Measurements from ENCODE around the gene SLC25A14. TPM values are rescaled to one million over a fixed set of nuclear protein-coding genes. Genes with fewer than 3 reads are reported as not detected.

The SLC25A14 gene
- total and polyA plus RNA-seq, 2 of the 8 experiments (the other 6 are each of a cell fraction or from before 2014, with no cell fraction given), result 9.3 to 14.2 TPM

GRCh38 chrX:130301405-130301804 is 38.3 kb upstream of the SLC25A14 start:
- 90% methylated on average over 1 of the region's 1 CpG; no CpG with 5 or more reads in 1 of the 2 experiments for WGBS, 2 experiments (ENCODE audit: extremely low coverage in 1 of 2, insufficient coverage in 1 of 2, insufficient read length in 1 of 2, insufficient replicate concordance in 2 of 2, low coverage in 1 of 2, low lambda C conversion rate in 2 of 2, missing lambda C conversion rate in 1 of 2)
- no peak overlapping the region for H2BK15ac ChIP-seq (ENCODE audit: low read length)
- no peak overlapping the region for H2AFZ ChIP-seq (ENCODE audit: low read length)
- H3K36me3 ChIP-seq (ENCODE audit: control insufficient read depth in 2 of 4, insufficient read depth in 4 of 4, low read length in 3 of 4), result no peaks in the 10 kb centered on the region
- no peaks in the 10 kb centered on the region for H4K20me1 ChIP-seq (replicated peaks in 1 of 2; ENCODE audit: control insufficient read depth in 1 of 2, insufficient read depth in 2 of 2, low read length in 2 of 2)
- no peak overlapping the region for H4K5ac ChIP-seq (ENCODE audit: insufficient read length, low read depth, low read length)
- no peaks in the 10 kb centered on the region for H3K9me3 ChIP-seq (ENCODE audit: insufficient read depth in 2 of 2, low read depth in 1 of 2, low read length in 1 of 2)
- no peak overlapping the region for H3K9ac ChIP-seq (replicated peaks in 1 of 4; ENCODE audit: extremely low read depth in 1 of 4, low read depth in 3 of 4, low read length in 3 of 4)
- no peak overlapping the region for H3K56ac ChIP-seq (replicated peaks; ENCODE audit: insufficient read length, low read depth, low read length)
- H3K23me2 ChIP-seq (ENCODE audit: low read depth, low read length), result no peaks in the 10 kb centered on the region
- H3K4me3 ChIP-seq (ENCODE audit: extremely low read depth in 1 of 4, insufficient read depth in 2 of 4, low read depth in 3 of 4, low read length in 4 of 4), result no peak overlapping the region
- POLR2A ChIA-PET (ENCODE audit: partially characterized antibody), result no interaction called here
- no peak for DNase-seq (ENCODE audit: low read depth in 1 of 2, low spot score in 2 of 2)
- no peaks in the 10 kb centered on the region for H3K79me2 ChIP-seq (ENCODE audit: control insufficient read depth in 1 of 2, insufficient read depth in 2 of 2, low read length in 2 of 2)
- no peak overlapping the region for H2BK20ac ChIP-seq (ENCODE audit: low read length)
- no peak overlapping the region for H3K18ac ChIP-seq (ENCODE audit: extremely low read depth, low read length)
- no peak overlapping the region for H3K4ac ChIP-seq (replicated peaks; ENCODE audit: insufficient read length, low read depth, low read length)
- no peak overlapping the region for H3K27ac ChIP-seq (ENCODE audit: low read depth, low read length)
- no peaks in the 10 kb centered on the region; a peak in 1 of 7 replicates for H3K4me1 ChIP-seq (replicated peaks in 1 of 4; ENCODE audit: control insufficient read depth in 3 of 4, insufficient read depth in 4 of 4, low read length in 3 of 4)
- no peak overlapping the region for H2BK12ac ChIP-seq (ENCODE audit: low read depth, low read length)
- H2BK5ac ChIP-seq (ENCODE audit: low read depth, low read length), result no peak overlapping the region
- no peak overlapping the region for H2AK5ac ChIP-seq (ENCODE audit: low read depth, low read length)
- no peak overlapping the region for H4K8ac ChIP-seq (ENCODE audit: extremely low read depth, insufficient read depth, low read length)
- no peak overlapping the region for H4K91ac ChIP-seq (replicated peaks; ENCODE audit: insufficient read length, low read length)
- no peak overlapping the region for H3K4me2 ChIP-seq (ENCODE audit: insufficient read depth in 1 of 2, low read depth in 2 of 2, low read length in 2 of 2)
- no peaks in the 10 kb centered on the region for H3K27me3 ChIP-seq (replicated peaks in 1 of 4; ENCODE audit: control insufficient read depth in 3 of 4, extremely low read depth in 1 of 4, insufficient read depth in 3 of 4, low read length in 3 of 4)
- FAIRE-seq, result no peak
- no peak overlapping the region for H3K23ac ChIP-seq (ENCODE audit: insufficient read length)
- no peak overlapping the region for H2BK120ac ChIP-seq (replicated peaks; ENCODE audit: low read depth, low read length)
- CTCF ChIA-PET (ENCODE audit: partially characterized antibody), result no interaction called here
- H3K14ac ChIP-seq (ENCODE audit: insufficient read length), result no peak overlapping the region
- no peaks in the 10 kb centered on the region for H3K79me1 ChIP-seq (ENCODE audit: low read depth, low read length)
- no peak for TF ChIP-seq KDM5A (IDR thresholded peaks at IDR 0.05; ENCODE audit: low read length)
- no peak for TF ChIP-seq BRCA1 (IDR thresholded peaks at IDR 0.05; ENCODE audit: low read depth, low read length)
